Lung (tissue), 12 donors: ENCODE results near the gene ESYT1. TPM values are rescaled to one million over a fixed set of nuclear protein-coding genes. Genes with fewer than 3 reads are reported as not detected.

Experiments
- ATAC-seq: fragments of 200-7000 bp; cut with Tn5 transposase; one replicate; pipeline ENCODE4 v1.9.1; 2020; ENCODE audit warnings: moderate number of reproducible peaks; ENCODE audit not compliant: insufficient read depth, low FRiP score
- DNase-seq, 3 donors: peaks; one replicate each; pipeline ENCODE4 v3.0.0-alpha.2; 2013 to 2017
- H3K27ac ChIP-seq, 2 donors: one replicate each; pipeline ENCODE4 v1.5.1; 2013; ENCODE audit warnings: mild to moderate bottlenecking in 2 of 2, moderate library complexity in 2 of 2, control low read depth in 1 of 2, inconsistent platforms in 1 of 2, low read depth in 1 of 2, low read length in 1 of 2
- H3K27me3 ChIP-seq, 3 donors: one replicate each; pipeline ENCODE4 v1.5.1; 2013; ENCODE audit warnings: low read length in 2 of 3; ENCODE audit not compliant: control insufficient read depth in 3 of 3, insufficient read depth in 3 of 3
- H3K36me3 ChIP-seq, 4 donors: one replicate each; pipeline ENCODE4 v1.5.1; 2013; ENCODE audit warnings: low read length in 4 of 4, mild to moderate bottlenecking in 1 of 4, moderate library complexity in 1 of 4; ENCODE audit not compliant: control insufficient read depth in 4 of 4, insufficient read depth in 4 of 4
- H3K4me1 ChIP-seq, 5 donors: one replicate each; pipeline ENCODE4 v1.5.1; 2013; ENCODE audit warnings: low read length in 5 of 5, mild to moderate bottlenecking in 2 of 5, moderate library complexity in 1 of 5; ENCODE audit not compliant: control insufficient read depth in 5 of 5, insufficient read depth in 5 of 5
- H3K4me3 ChIP-seq: one replicate; pipeline ENCODE4 v1.5.1; 2013; ENCODE audit warnings: mild to moderate bottlenecking, control low read depth, moderate library complexity
- H3K9ac ChIP-seq, 2 donors: one replicate each; pipeline ENCODE4 v1.5.1; 2013; ENCODE audit warnings: low read length in 2 of 2, control low read depth in 1 of 2; ENCODE audit not compliant: insufficient read depth in 1 of 2
- H3K9me3 ChIP-seq, 4 donors: one replicate each; pipeline ENCODE4 v1.5.1; 2013; ENCODE audit warnings: low read length in 3 of 4, mild to moderate bottlenecking in 1 of 4, moderate library complexity in 1 of 4; ENCODE audit not compliant: control insufficient read depth in 4 of 4, insufficient read depth in 3 of 4
- CTCF ChIP-seq: IDR thresholded peaks from 2 replicates; pipeline ENCODE4 v1.5.1; 2012; ENCODE audit warnings: mild to moderate bottlenecking; ENCODE audit errors: control extremely low read depth, extremely low read depth
- WGBS, 2 donors: extraction: QIAGEN DNeasy Blood & Tissue Kit; methylation state at CpG; one replicate each; pipeline ENCODE4 v1.1.7; 2013; 5-methylcytosine and 5-hydroxymethylcytosine counted together
- polyA plus RNA-seq, 2 donors: library from polyadenylated mRNA; stranded (reverse); fragments of 200-250 nt; gene quantifications; one replicate each; pipeline ENCODE4 v1.2.1, GENCODE V29; 2013
- total RNA-seq, 2 donors: library from RNA; depleted of rRNA in 1 of 2; stranded (reverse); fragments of >200 nt in 1 of 2; gene quantifications; one replicate each; pipeline ENCODE4 v1.2.1, GENCODE V29; 2014 to 2021
- donor health status: control.
- donor health status: control.
- donor health status: Bipolar disorder and iron deficiency.
- donor health status: healthy.
- donor health status: DM: yes; HTN: yes; CAD: no.

The ESYT1 gene
- total and polyA plus RNA-seq, 4 donors, result 23.5 to 131 (median 64.2) TPM

GRCh38 chr12:56143217-56143616, 15.2 kb downstream of the ESYT1 start:
- TF ChIP-seq CTCF, result no peak
- H3K36me3 ChIP-seq, result peaks cover 20 to 42% (median 40%) of the 10 kb centered on the region in 4 donors
- 48 to 58% methylated on average over 4 of the region's 4 CpGs for WGBS, 2 donors
- H3K4me1 ChIP-seq, result peaks cover 0 to 15% (median 5%) of the 10 kb centered on the region in 5 donors
- no peak overlapping the region for H3K4me3 ChIP-seq
- no peak for ATAC-seq
- no peaks in the 10 kb centered on the region for H3K9me3 ChIP-seq
- H3K27me3 ChIP-seq, result no peaks in the 10 kb centered on the region
- no peak for DNase-seq
- peak overlapping the region; percentile 17 to 47 for H3K27ac ChIP-seq
- H3K9ac ChIP-seq, result no peak overlapping the region

GRCh38 chr12:56143870-56144269, 15.8 kb downstream of the ESYT1 start:
- H3K4me1 ChIP-seq, result peaks cover 0 to 15% (median 5%) of the 10 kb centered on the region in 5 donors
- ATAC-seq, result no peak
- no peak for DNase-seq
- no peak overlapping the region for H3K4me3 ChIP-seq
- H3K9me3 ChIP-seq, result no peaks in the 10 kb centered on the region
- H3K36me3 ChIP-seq, result peaks cover 17 to 37% (median 34%) of the 10 kb centered on the region in 4 donors
- H3K9ac ChIP-seq, result no peak overlapping the region
- H3K27ac ChIP-seq, result peak overlapping the region; percentile 72 to 74
- WGBS, 2 donors, result 61 to 66% methylated on average over 8 of the region's 8 CpGs
- H3K27me3 ChIP-seq, result no peaks in the 10 kb centered on the region
- TF ChIP-seq CTCF, result no peak

- H3K27ac ChIP-seq, result no peak overlapping the region
- H3K27me3 ChIP-seq, result no peaks in the 10 kb centered on the region
- DNase-seq (no peak), ATAC-seq (no peak)
- no peak for TF ChIP-seq CTCF
- peaks cover 0 to 15% (median 5%) of the 10 kb centered on the region in 5 donors for H3K4me1 ChIP-seq
- H3K4me3 ChIP-seq, result no peak overlapping the region
- H3K9me3 ChIP-seq, result no peaks in the 10 kb centered on the region
- H3K36me3 ChIP-seq, result peaks cover 17 to 31% (median 28%) of the 10 kb centered on the region in 4 donors
- WGBS, 2 donors, result 91 to 93% methylated on average over 3 of the region's 3 CpGs
- H3K9ac ChIP-seq, result no peak overlapping the region
These were observed 17.1 kb downstream of the ESYT1 start for GRCh38 chr12:56145217-56145616.
